Natural killer cell (primary cell): Measurements from ENCODE around the gene IGFBPL1. TPM values are rescaled to one million over a fixed set of nuclear protein-coding genes. Genes with fewer than 3 reads are reported as not detected.

Experiments
- ATAC-seq, 3 donors: fragments of 150-1000 bp in 2 of 3; fragments of 200-7000 bp in 1 of 3; cut with Tn5 transposase; 1 replicate in 1 of 3; 2 replicates in 2 of 3; pipeline ENCODE4 v1.10.0; 2021; ENCODE audit warnings: mild to moderate bottlenecking in 2 of 3, moderate library complexity in 2 of 3
- DNase-seq, 2 donors: peaks; one replicate each; pipeline versions ENCODE4 v3.0.0 to v3.0.0-alpha.2; 2013 to 2021; ENCODE audit warnings: mixed read lengths in 1 of 2
- H3K27ac ChIP-seq: one replicate; pipeline ENCODE4 v1.5.1; 2013; ENCODE audit warnings: mild to moderate bottlenecking, low read length
- H3K27me3 ChIP-seq: one replicate; pipeline ENCODE4 v1.6.1; 2013; ENCODE audit warnings: low read length; ENCODE audit not compliant: control insufficient read depth, insufficient read depth
- H3K36me3 ChIP-seq: one replicate; pipeline ENCODE4 v1.6.1; 2013; ENCODE audit warnings: low read length; ENCODE audit not compliant: control insufficient read depth, insufficient read depth
- H3K4me1 ChIP-seq: one replicate; pipeline ENCODE4 v1.6.1; 2013; ENCODE audit warnings: low read length; ENCODE audit not compliant: control insufficient read depth, insufficient read depth
- H3K4me3 ChIP-seq: one replicate; pipeline ENCODE4 v1.5.1; 2013; ENCODE audit warnings: low read length
- H3K9me3 ChIP-seq: one replicate; pipeline ENCODE4 v1.6.1; 2013; ENCODE audit warnings: low read length; ENCODE audit not compliant: control insufficient read depth, insufficient read depth
- H3K27ac Mint-ChIP-seq, 2 donors: one replicate each; pipeline ENCODE4 v1.8.0; 2022; ENCODE audit warnings: mild to moderate bottlenecking in 2 of 2, mixed read lengths in 2 of 2, moderate library complexity in 1 of 2
- H3K27me3 Mint-ChIP-seq, 2 donors: one replicate each; pipeline ENCODE4 v1.8.0; 2022; ENCODE audit warnings: low read depth in 2 of 2, mixed read lengths in 2 of 2
- H3K36me3 Mint-ChIP-seq: one replicate; pipeline ENCODE4 v1.8.0; 2022; ENCODE audit warnings: mixed read lengths
- H3K4me1 Mint-ChIP-seq, 2 donors: one replicate each; pipeline ENCODE4 v1.8.0; 2022; ENCODE audit warnings: mixed read lengths in 2 of 2
- H3K4me3 Mint-ChIP-seq: one replicate; pipeline ENCODE4 v1.8.0; 2022; ENCODE audit warnings: mild to moderate bottlenecking, moderate library complexity, mixed read lengths
- H3K9me3 Mint-ChIP-seq, 2 donors: one replicate each; pipeline ENCODE4 v1.8.0; 2022; ENCODE audit warnings: mixed read lengths in 2 of 2
- CTCF ChIP-seq: fragments of 200-600 bp; IDR thresholded peaks from one replicate; pipeline ENCODE4 v1.8.0; 2022; ENCODE audit warnings: antibody characterized with exemption
- WGBS: methylation state at CpG from one replicate; pipeline ENCODE4 v1.1.7; 2013; ENCODE audit warnings: missing lambda C conversion rate; ENCODE audit not compliant: insufficient coverage; 5-methylcytosine and 5-hydroxymethylcytosine counted together
- intact Hi-C: fragments of 100-400 bp; cut with micrococcal nuclease; formaldehyde crosslinking; loops from one replicate; pipeline ENCODE4 v1.14.2; 2022
- total RNA-seq, 4 donors: library from RNA; stranded (reverse); fragments of 120-200 nt in 1 of 4; gene quantifications; one replicate each; pipeline versions ENCODE4 v1.2.3 to v1.2.4, GENCODE V29; 2013 to 2022

IGFBPL1 gene
- total RNA-seq, 3 donors from 2014 or later (not counting 1 experiment from before 2014, with no cell fraction given): not detected

DNA sequence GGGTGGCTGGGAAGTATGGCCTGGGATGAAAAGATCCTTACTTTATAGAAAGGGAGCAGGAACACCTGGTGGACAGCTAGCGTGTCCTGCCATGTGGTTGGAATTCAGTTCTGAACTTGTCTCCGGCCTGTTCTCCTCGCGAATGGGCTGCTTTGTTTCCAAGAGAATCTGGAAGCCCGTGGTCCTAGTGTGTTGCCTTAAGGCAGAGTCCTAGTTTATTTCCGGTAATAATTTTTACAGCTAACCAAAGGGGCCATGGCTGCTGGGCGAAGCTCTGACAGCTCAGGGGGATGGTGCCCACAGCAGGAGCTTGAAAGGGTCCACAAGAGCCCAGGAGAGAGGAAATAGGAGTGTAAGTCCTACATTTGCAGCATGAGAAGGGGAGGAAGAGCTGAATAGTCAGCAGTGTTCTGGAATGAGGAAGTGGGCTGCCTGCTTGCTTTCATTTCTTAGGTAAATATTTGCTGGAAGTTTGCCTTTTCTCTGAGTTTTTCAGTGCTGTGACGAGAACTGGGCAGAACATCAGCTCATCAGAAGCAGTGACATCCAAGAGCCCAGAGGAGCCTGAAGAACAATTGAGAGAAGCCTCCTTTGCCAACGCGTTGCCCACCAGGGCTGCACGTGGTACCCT, 13.1 kb upstream of the IGFBPL1 start:
- peak overlapping the region in 1 of 2 donors; percentile 17 for H3K27ac Mint-ChIP-seq
- TF ChIP-seq CTCF: no peak
- no peak for ATAC-seq
- Histone ChIP-seq H3K27me3 (no peaks in the 10 kb centered on the region), H3K36me3 (no peaks in the 10 kb centered on the region), H3K4me1 (no peaks in the 10 kb centered on the region), H3K27ac (no peak overlapping the region), H3K9me3 (no peaks in the 10 kb centered on the region), H3K4me3 (no peak overlapping the region)
- peaks cover 0 to 6% of the 10 kb centered on the region in 2 donors for H3K4me1 Mint-ChIP-seq
- peaks cover 15 to 34% of the 10 kb centered on the region in 2 donors for H3K27me3 Mint-ChIP-seq
- H3K36me3 Mint-ChIP-seq: no peaks in the 10 kb centered on the region
- H3K9me3 Mint-ChIP-seq: no peaks in the 10 kb centered on the region
- 73% methylated on average over 11 of the region's 11 CpGs for WGBS
- DNase-seq: no peak
- no peak overlapping the region for H3K4me3 Mint-ChIP-seq
- intact Hi-C loops: no loop called here

DNA sequence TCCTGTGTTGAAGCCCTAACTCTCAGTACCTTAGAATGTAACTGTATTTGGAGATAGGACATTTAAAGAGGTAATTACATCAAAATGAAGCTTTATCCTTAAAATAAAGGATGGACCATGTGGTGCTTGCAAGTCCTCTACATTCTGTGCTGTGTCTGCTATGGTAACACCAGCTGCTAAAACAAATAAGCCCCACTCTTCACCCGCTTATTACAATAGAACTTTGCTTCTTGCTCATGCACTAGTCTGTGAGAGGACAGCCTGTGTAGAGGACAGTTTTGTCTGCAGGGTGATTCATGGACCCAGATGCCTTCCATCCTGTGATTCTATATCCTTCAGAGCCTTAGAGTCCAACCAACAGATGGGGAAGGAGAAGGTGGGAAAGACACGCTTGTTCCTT, 12.5 kb upstream of the IGFBPL1 start:
- intact Hi-C loops: no loop called here
- no peak overlapping the region for H3K27ac Mint-ChIP-seq
- no peak for TF ChIP-seq CTCF

GRCh38 chr9:38435521-38435920, 11.3 kb upstream of the IGFBPL1 start:
- no peak overlapping the region for H3K27ac Mint-ChIP-seq
- Histone ChIP-seq H3K36me3 (no peaks in the 10 kb centered on the region), H3K4me3 (no peak overlapping the region), H3K4me1 (no peaks in the 10 kb centered on the region), H3K27me3 (no peaks in the 10 kb centered on the region), H3K27ac (no peak overlapping the region), H3K9me3 (no peaks in the 10 kb centered on the region)
- DNase-seq (no peak), ATAC-seq (no peak)
- 67% methylated on average over 2 of the region's 2 CpGs for WGBS
- TF ChIP-seq CTCF: no peak
- no peaks in the 10 kb centered on the region for H3K9me3 Mint-ChIP-seq
- intact Hi-C loops: no loop called here
- H3K36me3 Mint-ChIP-seq: no peaks in the 10 kb centered on the region
- H3K4me3 Mint-ChIP-seq: no peak overlapping the region
- H3K27me3 Mint-ChIP-seq: peaks cover 18 to 38% of the 10 kb centered on the region in 2 donors
- peaks cover 0 to 6% of the 10 kb centered on the region in 2 donors for H3K4me1 Mint-ChIP-seq

More for the DNA sequence above, 12.5 kb upstream of the IGFBPL1 start:
- ATAC-seq: no peak
- Histone ChIP-seq H3K27ac (no peak overlapping the region), H3K4me1 (no peaks in the 10 kb centered on the region), H3K9me3 (no peaks in the 10 kb centered on the region), H3K27me3 (no peaks in the 10 kb centered on the region), H3K4me3 (no peak overlapping the region), H3K36me3 (no peaks in the 10 kb centered on the region)
- WGBS: 100% methylated on average over 1 of the region's 2 CpGs
- peaks cover 18 to 38% of the 10 kb centered on the region in 2 donors for H3K27me3 Mint-ChIP-seq
- no peak for DNase-seq
- peaks cover 0 to 6% of the 10 kb centered on the region in 2 donors for H3K4me1 Mint-ChIP-seq
- no peak overlapping the region for H3K4me3 Mint-ChIP-seq
- H3K36me3 Mint-ChIP-seq: no peaks in the 10 kb centered on the region
- no peaks in the 10 kb centered on the region for H3K9me3 Mint-ChIP-seq

DNA sequence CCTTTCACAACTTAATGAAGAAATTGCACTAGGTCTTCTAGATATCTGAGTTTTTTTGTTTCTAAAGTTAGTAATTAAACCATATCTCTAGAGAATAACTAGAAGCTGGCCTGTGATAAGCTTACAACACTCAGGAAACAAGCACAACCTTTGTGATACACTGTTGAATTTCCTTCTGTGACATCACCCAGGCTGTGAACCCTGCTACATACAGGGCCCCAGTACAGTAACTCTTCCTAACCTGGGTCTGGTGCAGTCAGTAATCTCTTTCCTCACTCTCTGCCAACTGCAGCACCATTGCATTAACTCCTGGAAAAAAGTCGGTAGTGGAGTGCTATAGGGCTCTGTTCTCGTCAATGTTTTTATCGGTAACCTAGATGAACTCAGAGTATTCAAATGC, 10.6 kb upstream of the IGFBPL1 start:
- no peaks in the 10 kb centered on the region for H3K4me1 ChIP-seq
- H3K27me3 Mint-ChIP-seq: peaks cover 14 to 31% of the 10 kb centered on the region in 2 donors
- H3K4me3 ChIP-seq: no peak overlapping the region
- 100% methylated on average over 3 of the region's 3 CpGs for WGBS
- no peaks in the 10 kb centered on the region for H3K9me3 ChIP-seq
- H3K27ac Mint-ChIP-seq: no peak overlapping the region
- TF ChIP-seq CTCF: no peak
- no peaks in the 10 kb centered on the region for H3K9me3 Mint-ChIP-seq
- no peak for ATAC-seq
- H3K27me3 ChIP-seq: no peaks in the 10 kb centered on the region
- intact Hi-C loops: no loop called here
- H3K4me1 Mint-ChIP-seq: peaks cover 0 to 6% of the 10 kb centered on the region in 2 donors
- no peak overlapping the region for H3K27ac ChIP-seq
- DNase-seq: no peak
- H3K36me3 Mint-ChIP-seq: no peaks in the 10 kb centered on the region
- no peak overlapping the region for H3K4me3 Mint-ChIP-seq
- H3K36me3 ChIP-seq: no peaks in the 10 kb centered on the region
